ENCODE measurements around the gene IGF2BP2.

IGF2BP2 gene

GRCh38 chr3:185864767-185865166 is 39.9 kb upstream of the IGF2BP2 start:
- no peak overlapping the region for H3K4me3 ChIP-seq (ENCODE audit: low read length)
- no peaks in the 10 kb centered on the region for H3K4me1 ChIP-seq (ENCODE audit: control insufficient read depth, low read depth, low read length)
- WGBS (ENCODE audit: extremely low coverage, insufficient coverage, low lambda C conversion rate), result no CpG with 5 or more reads among the region's 3 CpGs

GRCh38 chr3:185862920-185863319 is 38.1 kb upstream of the IGF2BP2 start:
- Histone ChIP-seq H3K27me3 (ENCODE audit: insufficient read depth, low read length, poor library complexity) (no peaks in the 10 kb centered on the region), H2AK5ac (ENCODE audit: low read length) (no peak overlapping the region), H3K4me2 (ENCODE audit: low read length) (no peak overlapping the region), H3K23ac (ENCODE audit: low read length) (no peak overlapping the region), H3K18ac (ENCODE audit: low read length) (no peak overlapping the region), H3K4me1 (ENCODE audit: control insufficient read depth, low read depth, low read length) (no peaks in the 10 kb centered on the region), H2BK5ac (ENCODE audit: low read length) (no peak overlapping the region), H4K8ac (ENCODE audit: low read depth, low read length) (no peak overlapping the region), H4K5ac (ENCODE audit: low read length) (no peak overlapping the region), H3K4ac (ENCODE audit: low read depth, low read length) (no peak overlapping the region), H3K79me2 (ENCODE audit: control insufficient read depth, insufficient read depth, low read length) (no peaks in the 10 kb centered on the region), H2BK15ac (replicated peaks; ENCODE audit: low read depth) (no peak overlapping the region), H3K79me1 (ENCODE audit: low read length) (no peaks in the 10 kb centered on the region), H3K4me3 (ENCODE audit: low read length) (no peak overlapping the region), H3K36me3 (ENCODE audit: control insufficient read depth, insufficient read depth, low read length) (no peaks in the 10 kb centered on the region), H2BK120ac (ENCODE audit: low read depth, low read length) (no peak overlapping the region), H3K56ac (ENCODE audit: low read length) (no peak overlapping the region), H3K27ac (ENCODE audit: low read depth, low read length) (no peak overlapping the region), H3K9ac (ENCODE audit: low read length) (no peak overlapping the region)
- DNase-seq, result no peak
- no CpG with 5 or more reads among the region's 4 CpGs for WGBS (ENCODE audit: extremely low coverage, insufficient coverage, low lambda C conversion rate)

More at GRCh38 chr3:185864767-185865166, 39.9 kb upstream of the IGF2BP2 start:
- Histone ChIP-seq H2BK120ac (ENCODE audit: low read depth, low read length) (no peak overlapping the region), H2BK5ac (ENCODE audit: low read length) (no peak overlapping the region), H3K56ac (ENCODE audit: low read length) (no peak overlapping the region), H3K27ac (ENCODE audit: low read depth, low read length) (no peak overlapping the region), H3K36me3 (ENCODE audit: control insufficient read depth, insufficient read depth, low read length) (no peaks in the 10 kb centered on the region), H3K27me3 (ENCODE audit: insufficient read depth, low read length, poor library complexity) (no peaks in the 10 kb centered on the region), H3K9ac (ENCODE audit: low read length) (no peak overlapping the region), H3K18ac (ENCODE audit: low read length) (no peak overlapping the region), H4K8ac (ENCODE audit: low read depth, low read length) (no peak overlapping the region), H2BK15ac (replicated peaks; ENCODE audit: low read depth) (no peak overlapping the region), H2AK5ac (ENCODE audit: low read length) (no peak overlapping the region), H3K4me2 (ENCODE audit: low read length) (no peak overlapping the region), H3K23ac (ENCODE audit: low read length) (no peak overlapping the region), H3K79me2 (ENCODE audit: control insufficient read depth, insufficient read depth, low read length) (no peaks in the 10 kb centered on the region), H4K5ac (ENCODE audit: low read length) (no peak overlapping the region), H3K79me1 (ENCODE audit: low read length) (no peaks in the 10 kb centered on the region), H3K4ac (ENCODE audit: low read depth, low read length) (no peak overlapping the region)
- no peak for DNase-seq

- Histone ChIP-seq H3K36me3 (ENCODE audit: control insufficient read depth, insufficient read depth, low read length) (no peaks in the 10 kb centered on the region), H4K8ac (ENCODE audit: low read depth, low read length) (no peak overlapping the region), H3K4ac (ENCODE audit: low read depth, low read length) (no peak overlapping the region), H3K4me1 (ENCODE audit: control insufficient read depth, low read depth, low read length) (no peaks in the 10 kb centered on the region), H4K5ac (ENCODE audit: low read length) (no peak overlapping the region), H3K4me3 (ENCODE audit: low read length) (no peak overlapping the region), H3K27ac (ENCODE audit: low read depth, low read length) (no peak overlapping the region), H3K56ac (ENCODE audit: low read length) (no peak overlapping the region), H3K4me2 (ENCODE audit: low read length) (no peak overlapping the region), H2BK120ac (ENCODE audit: low read depth, low read length) (no peak overlapping the region), H3K18ac (ENCODE audit: low read length) (no peak overlapping the region), H2AK5ac (ENCODE audit: low read length) (no peak overlapping the region), H3K9ac (ENCODE audit: low read length) (no peak overlapping the region), H3K79me2 (ENCODE audit: control insufficient read depth, insufficient read depth, low read length) (no peaks in the 10 kb centered on the region), H3K79me1 (ENCODE audit: low read length) (no peaks in the 10 kb centered on the region), H3K27me3 (ENCODE audit: insufficient read depth, low read length, poor library complexity) (no peaks in the 10 kb centered on the region), H2BK5ac (ENCODE audit: low read length) (no peak overlapping the region), H2BK15ac (replicated peaks; ENCODE audit: low read depth) (no peak overlapping the region), H3K23ac (ENCODE audit: low read length) (no peak overlapping the region)
- WGBS (ENCODE audit: extremely low coverage, insufficient coverage, low lambda C conversion rate), result no CpG with 5 or more reads among the region's 4 CpGs
- DNase-seq, result no peak
These were observed 34.6 kb upstream of the IGF2BP2 start for GRCh38 chr3:185859294-185859972.

DNA sequence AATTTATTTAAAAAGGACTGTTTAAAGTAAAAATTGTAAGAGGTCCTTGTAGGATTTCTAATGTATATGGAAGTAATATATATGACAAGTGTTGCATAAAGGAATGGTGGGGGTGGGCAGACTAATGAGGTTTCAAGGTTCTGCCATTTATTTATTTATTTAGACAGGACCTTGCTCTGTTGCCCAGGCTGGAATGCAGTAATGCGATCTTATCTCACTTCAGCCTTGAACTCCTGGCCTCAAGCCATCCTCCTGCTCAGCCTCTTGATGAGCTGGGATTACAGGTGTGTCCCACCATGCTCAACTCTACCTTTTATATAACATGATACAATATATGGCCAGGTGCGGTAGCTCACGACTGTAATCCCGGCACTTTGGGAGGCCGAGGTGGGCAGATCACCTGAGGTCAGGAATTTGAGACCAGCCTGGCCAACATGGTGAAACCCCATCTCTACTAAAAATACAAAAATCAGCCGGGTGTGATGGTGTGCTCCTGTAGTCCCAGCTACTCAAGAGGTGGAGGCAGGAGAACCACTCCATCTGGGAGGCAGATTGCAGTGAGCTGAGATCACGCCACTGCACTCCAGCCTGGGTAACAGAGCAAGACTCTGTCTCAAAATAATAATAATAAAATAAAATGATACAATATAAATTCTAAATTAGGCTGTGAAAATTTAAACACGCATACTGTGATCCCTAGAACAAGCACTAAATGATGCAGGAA is 33.8 kb upstream of the IGF2BP2 start:
- Histone ChIP-seq H3K4ac (ENCODE audit: low read depth, low read length) (no peak overlapping the region), H3K27ac (ENCODE audit: low read depth, low read length) (no peak overlapping the region)

GRCh38 chr3:185857208-185857607 is 32.4 kb upstream of the IGF2BP2 start:
- no peaks in the 10 kb centered on the region for H3K4me1 ChIP-seq (ENCODE audit: control insufficient read depth, low read depth, low read length)
- no CpG with 5 or more reads among the region's 3 CpGs for WGBS (ENCODE audit: extremely low coverage, insufficient coverage, low lambda C conversion rate)
- no peak for DNase-seq
- no peak overlapping the region for H2BK5ac ChIP-seq (ENCODE audit: low read length)
- H3K27ac ChIP-seq (ENCODE audit: low read depth, low read length), result no peak overlapping the region
- no peak overlapping the region for H2BK15ac ChIP-seq (replicated peaks; ENCODE audit: low read depth)
- no peak overlapping the region for H2AK5ac ChIP-seq (ENCODE audit: low read length)
- H3K27me3 ChIP-seq (ENCODE audit: insufficient read depth, low read length, poor library complexity), result no peaks in the 10 kb centered on the region
- no peak overlapping the region for H3K4me3 ChIP-seq (ENCODE audit: low read length)
- no peaks in the 10 kb centered on the region for H3K79me1 ChIP-seq (ENCODE audit: low read length)
- no peak overlapping the region for H4K5ac ChIP-seq (ENCODE audit: low read length)
- no peak overlapping the region for H3K9ac ChIP-seq (ENCODE audit: low read length)
- no peak overlapping the region for H3K56ac ChIP-seq (ENCODE audit: low read length)
- no peak overlapping the region for H3K23ac ChIP-seq (ENCODE audit: low read length)
- H2BK120ac ChIP-seq (ENCODE audit: low read depth, low read length), result no peak overlapping the region
- no peak overlapping the region for H3K18ac ChIP-seq (ENCODE audit: low read length)
- no peaks in the 10 kb centered on the region for H3K79me2 ChIP-seq (ENCODE audit: control insufficient read depth, insufficient read depth, low read length)
- H3K4ac ChIP-seq (ENCODE audit: low read depth, low read length), result no peak overlapping the region
- no peak overlapping the region for H3K4me2 ChIP-seq (ENCODE audit: low read length)
- H4K8ac ChIP-seq (ENCODE audit: low read depth, low read length), result no peak overlapping the region
- H3K36me3 ChIP-seq (ENCODE audit: control insufficient read depth, insufficient read depth, low read length), result no peaks in the 10 kb centered on the region

More for the DNA sequence above, 33.8 kb upstream of the IGF2BP2 start:
- Histone ChIP-seq H3K4me3 (ENCODE audit: low read length) (no peak overlapping the region), H2BK120ac (ENCODE audit: low read depth, low read length) (no peak overlapping the region), H3K79me2 (ENCODE audit: control insufficient read depth, insufficient read depth, low read length) (no peaks in the 10 kb centered on the region), H3K79me1 (ENCODE audit: low read length) (no peaks in the 10 kb centered on the region), H4K5ac (ENCODE audit: low read length) (no peak overlapping the region), H2AK5ac (ENCODE audit: low read length) (no peak overlapping the region), H3K27me3 (ENCODE audit: insufficient read depth, low read length, poor library complexity) (no peaks in the 10 kb centered on the region), H2BK5ac (ENCODE audit: low read length) (no peak overlapping the region), H3K56ac (ENCODE audit: low read length) (no peak overlapping the region), H3K36me3 (ENCODE audit: control insufficient read depth, insufficient read depth, low read length) (no peaks in the 10 kb centered on the region), H3K18ac (ENCODE audit: low read length) (no peak overlapping the region), H4K8ac (ENCODE audit: low read depth, low read length) (no peak overlapping the region), H3K4me2 (ENCODE audit: low read length) (no peak overlapping the region), H3K9ac (ENCODE audit: low read length) (no peak overlapping the region), H2BK15ac (replicated peaks; ENCODE audit: low read depth) (no peak overlapping the region), H3K23ac (ENCODE audit: low read length) (no peak overlapping the region), H3K4me1 (ENCODE audit: control insufficient read depth, low read depth, low read length) (no peaks in the 10 kb centered on the region)
- no peak for DNase-seq
- WGBS (ENCODE audit: extremely low coverage, insufficient coverage, low lambda C conversion rate), result no CpG with 5 or more reads among the region's 8 CpGs
